Suprapubic skin (tissue), 4 donors: Measurements from ENCODE around the gene LMX1A.

Source experiments
- EP300 ChIP-seq: sonication (generic); formaldehyde crosslinking; IDR thresholded peaks from one replicate; pipeline ENCODE4 v1.6.1; 2017; ENCODE audit warnings: antibody characterized with exemption
- POLR2AphosphoS5 ChIP-seq, 3 donors: sonication (generic); formaldehyde crosslinking; IDR thresholded peaks; one replicate each; pipeline ENCODE4 v1.6.1; 2017; ENCODE audit warnings: antibody characterized with exemption in 3 of 3
- TF ChIP-seq, protein P1 (sequence below), 2 donors: fragments of 200-600 bp in 1 of 2; fragments of 450-650 bp in 1 of 2; sonication (generic) in 1 of 2; IDR thresholded peaks; one replicate each; pipeline ENCODE4 v1.5.1; 2016 to 2019; ENCODE audit warnings: antibody characterized with exemption in 2 of 2, mild to moderate bottlenecking in 1 of 2, moderate library complexity in 1 of 2

DNA sequence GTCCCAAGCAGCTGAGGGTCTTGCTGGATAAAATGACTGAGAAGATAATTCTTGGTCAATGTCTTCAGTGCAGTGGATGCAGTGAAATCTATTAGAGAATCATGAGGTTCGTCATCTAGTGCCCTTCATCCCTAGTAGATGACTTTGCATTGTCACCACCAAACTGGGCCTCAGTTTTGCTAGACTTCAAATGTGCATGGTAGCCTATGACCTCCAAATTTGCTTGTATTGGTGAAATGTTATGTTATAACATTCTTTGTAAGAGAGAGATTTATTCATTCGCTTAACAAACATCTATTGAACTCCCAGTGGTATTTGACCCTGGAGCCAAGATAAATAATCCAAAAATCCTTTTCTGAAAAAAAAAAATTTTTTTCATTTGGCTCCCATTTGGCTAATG, 183.8 kb downstream of the LMX1A start:
- TF ChIP-seq, protein P1, sequence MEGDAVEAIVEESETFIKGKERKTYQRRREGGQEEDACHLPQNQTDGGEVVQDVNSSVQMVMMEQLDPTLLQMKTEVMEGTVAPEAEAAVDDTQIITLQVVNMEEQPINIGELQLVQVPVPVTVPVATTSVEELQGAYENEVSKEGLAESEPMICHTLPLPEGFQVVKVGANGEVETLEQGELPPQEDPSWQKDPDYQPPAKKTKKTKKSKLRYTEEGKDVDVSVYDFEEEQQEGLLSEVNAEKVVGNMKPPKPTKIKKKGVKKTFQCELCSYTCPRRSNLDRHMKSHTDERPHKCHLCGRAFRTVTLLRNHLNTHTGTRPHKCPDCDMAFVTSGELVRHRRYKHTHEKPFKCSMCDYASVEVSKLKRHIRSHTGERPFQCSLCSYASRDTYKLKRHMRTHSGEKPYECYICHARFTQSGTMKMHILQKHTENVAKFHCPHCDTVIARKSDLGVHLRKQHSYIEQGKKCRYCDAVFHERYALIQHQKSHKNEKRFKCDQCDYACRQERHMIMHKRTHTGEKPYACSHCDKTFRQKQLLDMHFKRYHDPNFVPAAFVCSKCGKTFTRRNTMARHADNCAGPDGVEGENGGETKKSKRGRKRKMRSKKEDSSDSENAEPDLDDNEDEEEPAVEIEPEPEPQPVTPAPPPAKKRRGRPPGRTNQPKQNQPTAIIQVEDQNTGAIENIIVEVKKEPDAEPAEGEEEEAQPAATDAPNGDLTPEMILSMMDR (IDR thresholded peaks at IDR 0.05), result no peak
- no peak for TF ChIP-seq EP300
- no peak for TF ChIP-seq POLR2AphosphoS5 (IDR thresholded peaks at IDR 0.05)
